Measurements from ENCODE around the gene PAXX.

PAXX gene

DNA sequence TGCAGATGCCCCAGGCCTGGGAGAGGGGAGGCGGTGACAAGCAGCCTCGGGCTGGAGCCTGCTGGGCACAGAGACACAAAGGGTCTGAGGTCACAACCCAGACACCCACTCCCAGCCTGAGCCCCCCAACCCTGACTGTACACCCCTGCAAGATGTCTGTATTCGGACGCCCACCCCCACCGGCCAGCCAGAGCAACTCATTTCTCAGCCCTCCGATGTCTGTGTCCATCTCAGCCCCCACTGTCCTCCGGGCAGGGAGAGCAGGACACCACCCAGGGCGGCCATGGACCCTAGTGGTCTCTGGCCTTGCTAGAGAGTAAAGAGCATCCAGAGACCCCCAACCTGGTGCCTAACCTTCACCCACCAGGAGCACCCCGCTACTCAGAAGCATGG is 36.3 kb upstream of the PAXX start:
- TF ChIP-seq, protein P1, sequence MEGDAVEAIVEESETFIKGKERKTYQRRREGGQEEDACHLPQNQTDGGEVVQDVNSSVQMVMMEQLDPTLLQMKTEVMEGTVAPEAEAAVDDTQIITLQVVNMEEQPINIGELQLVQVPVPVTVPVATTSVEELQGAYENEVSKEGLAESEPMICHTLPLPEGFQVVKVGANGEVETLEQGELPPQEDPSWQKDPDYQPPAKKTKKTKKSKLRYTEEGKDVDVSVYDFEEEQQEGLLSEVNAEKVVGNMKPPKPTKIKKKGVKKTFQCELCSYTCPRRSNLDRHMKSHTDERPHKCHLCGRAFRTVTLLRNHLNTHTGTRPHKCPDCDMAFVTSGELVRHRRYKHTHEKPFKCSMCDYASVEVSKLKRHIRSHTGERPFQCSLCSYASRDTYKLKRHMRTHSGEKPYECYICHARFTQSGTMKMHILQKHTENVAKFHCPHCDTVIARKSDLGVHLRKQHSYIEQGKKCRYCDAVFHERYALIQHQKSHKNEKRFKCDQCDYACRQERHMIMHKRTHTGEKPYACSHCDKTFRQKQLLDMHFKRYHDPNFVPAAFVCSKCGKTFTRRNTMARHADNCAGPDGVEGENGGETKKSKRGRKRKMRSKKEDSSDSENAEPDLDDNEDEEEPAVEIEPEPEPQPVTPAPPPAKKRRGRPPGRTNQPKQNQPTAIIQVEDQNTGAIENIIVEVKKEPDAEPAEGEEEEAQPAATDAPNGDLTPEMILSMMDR (IDR thresholded peaks at IDR 0.05): no peak

DNA sequence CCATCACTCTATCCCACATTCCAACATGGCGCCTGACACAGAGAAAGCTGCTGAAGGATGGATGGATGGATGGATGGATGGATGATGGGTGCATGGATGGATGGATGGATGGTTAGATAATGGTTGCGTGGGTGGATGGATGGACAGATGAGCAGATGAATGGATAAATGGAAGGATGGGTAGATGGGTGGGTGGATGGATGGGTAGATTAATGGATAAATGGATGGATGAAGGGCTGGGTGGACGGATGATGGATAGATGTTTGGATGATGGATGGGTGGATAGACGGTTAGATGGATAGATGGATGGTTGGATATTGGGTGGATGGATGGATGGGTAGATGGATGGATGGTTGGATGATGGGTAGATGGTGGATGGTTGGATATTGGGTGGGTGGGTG is 35.6 kb upstream of the PAXX start:
- TF ChIP-seq, protein P1 (IDR thresholded peaks at IDR 0.05): no peak

DNA sequence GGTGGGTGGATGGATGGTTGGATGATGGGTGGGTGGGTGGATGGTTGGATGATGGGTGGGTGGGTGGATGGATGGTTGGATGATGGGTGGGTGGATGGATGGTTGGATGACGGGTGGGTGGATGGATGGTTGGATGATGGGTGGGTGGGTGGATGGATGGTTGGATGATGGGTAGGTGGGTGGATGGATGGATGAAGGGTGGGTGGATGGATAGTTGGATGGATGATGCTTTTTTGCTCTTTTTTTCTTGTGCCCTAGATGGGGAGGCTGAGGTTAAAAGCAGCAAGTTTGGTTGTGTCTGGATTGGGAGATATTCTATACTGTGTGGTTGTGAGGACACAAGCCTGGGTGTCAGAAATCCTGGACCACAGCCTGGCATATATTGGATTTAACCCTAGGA is 34.8 kb upstream of the PAXX start:
- TF ChIP-seq, protein P1 (IDR thresholded peaks at IDR 0.05): no peak

DNA sequence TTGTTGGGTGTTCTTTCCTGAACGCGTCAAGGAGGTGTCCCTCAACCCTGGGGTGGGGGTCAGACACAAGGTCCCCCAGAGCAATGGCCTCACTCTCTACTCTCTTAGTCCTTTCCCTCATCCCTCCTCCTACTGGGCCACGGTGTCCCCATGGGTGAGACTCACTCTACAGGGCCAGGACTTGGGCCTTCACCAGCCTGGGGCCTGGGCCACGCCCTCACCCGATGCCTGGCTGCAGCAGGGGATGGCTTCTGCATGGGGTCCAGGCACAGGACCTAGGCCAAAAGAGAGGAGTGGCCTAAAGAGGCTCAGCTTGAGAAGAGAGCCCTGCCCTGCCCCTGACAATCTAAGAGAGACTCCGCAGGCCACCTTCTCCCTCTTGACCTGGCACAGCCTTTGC is 34.3 kb upstream of the PAXX start:
- TF ChIP-seq, protein P1 (IDR thresholded peaks at IDR 0.05): no peak

DNA sequence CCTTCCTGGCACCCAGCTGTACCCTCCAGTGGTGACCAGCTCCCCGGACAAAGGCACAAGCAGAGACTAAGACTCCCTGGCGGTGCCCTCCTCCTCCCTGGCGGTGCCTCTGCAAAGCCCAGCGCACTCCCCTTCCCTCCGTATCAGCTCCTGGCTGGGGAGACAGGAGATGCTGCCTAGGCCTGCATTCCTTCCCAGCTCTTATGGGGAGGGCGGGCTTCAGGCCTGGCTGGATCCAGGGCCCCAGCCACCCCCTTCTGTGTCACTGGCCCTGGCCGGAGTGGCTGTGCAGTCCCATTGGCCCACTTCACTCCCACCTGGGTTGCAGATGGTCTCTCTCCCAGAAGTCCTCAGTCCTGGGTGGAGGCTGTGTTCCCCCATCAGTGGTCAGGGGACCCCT is 33.7 kb upstream of the PAXX start:
- TF ChIP-seq, protein P1 (IDR thresholded peaks at IDR 0.05): no peak

DNA sequence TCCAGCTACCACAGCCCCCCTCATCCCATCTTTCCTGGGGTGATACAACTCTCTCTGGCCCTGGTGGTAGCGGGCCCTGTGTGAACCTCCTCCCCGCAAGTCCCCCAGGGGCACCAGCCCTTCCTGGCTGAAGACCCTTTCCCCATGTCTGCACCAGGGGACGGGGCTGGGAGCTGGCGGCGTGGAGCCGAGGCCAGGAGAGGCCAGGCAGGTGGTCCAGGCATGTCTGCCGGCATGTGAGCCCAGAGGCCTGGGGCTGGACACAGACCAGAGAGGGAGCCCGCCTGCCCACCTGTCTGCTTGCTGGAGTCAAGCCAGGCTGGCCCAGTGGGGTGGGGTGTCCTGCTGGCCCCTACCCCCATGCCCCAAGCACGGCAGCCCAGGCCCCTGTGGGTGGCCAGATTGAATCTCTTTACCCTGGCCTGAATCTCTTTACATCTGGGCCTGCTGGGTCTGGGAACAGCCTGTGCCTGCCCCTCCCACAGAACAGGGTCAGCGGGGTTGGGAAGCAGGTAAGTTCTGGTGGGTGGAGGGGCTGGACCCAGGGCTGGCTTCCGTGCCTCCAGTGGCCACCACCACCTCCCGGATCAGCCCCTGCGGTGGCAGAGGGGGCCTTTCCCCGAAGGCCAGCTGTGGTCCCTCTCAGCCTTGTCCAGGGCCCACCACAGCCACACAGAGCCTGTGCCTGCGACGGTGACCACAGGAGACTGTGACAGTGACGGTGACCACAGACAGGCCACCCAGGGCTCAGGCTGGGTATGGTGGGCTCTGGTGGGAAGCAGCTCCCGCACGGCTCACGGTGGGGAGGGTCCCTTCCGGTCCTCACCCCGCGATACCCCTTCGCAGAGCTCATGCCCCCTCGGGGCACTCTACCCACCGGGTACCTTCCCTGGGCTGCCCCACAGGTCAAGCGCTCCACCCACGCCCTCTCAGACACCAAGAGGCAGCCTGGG is 33.0 kb upstream of the PAXX start:
- TF ChIP-seq, protein P1 (IDR thresholded peaks at IDR 0.05): no peak

DNA sequence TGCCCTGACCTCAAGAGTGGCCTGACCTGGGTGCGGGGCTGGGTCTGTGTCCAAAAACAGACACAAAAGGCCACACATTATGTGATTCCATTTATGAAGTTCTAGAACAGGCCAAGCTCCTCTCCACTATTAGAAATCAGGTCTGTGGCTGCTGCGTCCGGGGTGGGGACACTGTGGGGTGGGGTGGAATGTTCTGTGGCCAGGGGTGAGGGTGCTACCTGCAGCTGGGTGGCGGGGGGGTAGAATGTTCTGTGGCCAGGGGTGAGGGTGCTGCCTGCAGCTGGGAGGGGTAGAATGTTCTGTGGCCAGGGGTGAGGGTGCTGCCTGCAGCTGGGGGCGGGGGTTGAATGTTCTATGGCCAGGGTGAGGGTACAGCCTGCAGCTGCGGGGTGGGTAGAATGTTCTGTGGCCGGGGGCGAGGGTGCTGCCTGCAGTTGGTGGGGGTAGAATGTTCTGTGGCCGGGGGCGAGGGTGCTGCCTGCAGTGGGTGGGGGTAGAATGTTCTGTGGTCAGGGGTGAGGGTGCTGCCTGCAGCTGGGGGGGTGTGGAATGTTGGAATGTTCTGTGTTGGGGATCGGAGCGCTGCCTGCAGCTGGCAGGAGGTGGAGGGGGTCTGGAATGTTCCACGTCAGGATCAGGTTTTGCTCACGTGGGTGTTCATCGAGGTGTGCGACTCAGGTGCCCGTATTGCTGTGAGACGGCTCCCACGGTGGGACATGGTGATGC is 31.8 kb upstream of the PAXX start:
- TF ChIP-seq, protein P1 (IDR thresholded peaks at IDR 0.05): no peak
